ENCODE results near the gene RGL1.
A peak's percentile ranks its signal among the peaks of the same experiment; 100 is the strongest.

The RGL1 gene

DNA sequence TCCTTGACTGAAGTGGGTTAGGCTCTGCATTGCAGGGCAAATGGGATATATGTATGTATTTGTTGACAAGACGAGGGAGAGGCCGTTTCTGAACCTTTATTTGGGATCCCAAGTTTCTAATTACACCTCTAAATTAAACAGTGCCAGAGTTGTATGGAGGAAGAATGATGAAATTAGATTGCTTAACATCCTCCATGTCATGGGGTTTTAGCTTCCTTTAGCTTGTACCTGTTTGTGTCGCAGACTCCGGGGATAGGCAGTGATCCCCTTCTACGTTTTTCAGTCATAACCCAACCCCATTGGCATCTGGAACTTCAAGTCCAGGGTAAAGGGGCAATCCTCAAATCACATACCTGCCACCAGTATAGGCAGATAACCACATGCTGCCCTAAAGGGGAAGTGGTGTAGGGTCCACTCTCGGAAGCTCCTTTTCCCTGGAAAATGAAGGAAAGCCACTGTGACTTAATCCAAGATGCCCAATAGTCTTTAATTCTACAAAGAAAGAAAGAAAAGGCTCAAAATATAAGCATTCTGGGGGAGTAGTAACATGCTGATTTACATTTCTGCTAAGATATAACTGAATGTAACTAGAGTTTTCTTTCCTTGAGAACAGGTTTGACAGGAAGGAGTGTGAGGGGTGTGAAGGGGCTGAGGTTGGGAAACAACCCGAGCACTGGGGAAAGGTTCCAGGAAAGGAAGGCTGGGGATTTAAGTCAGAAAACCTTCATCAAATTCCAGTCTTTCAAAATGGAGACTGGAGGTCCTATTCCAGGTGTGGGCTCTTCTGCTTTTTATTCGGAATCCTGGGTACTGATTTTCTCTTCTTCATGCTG, 77.6 kb downstream of the RGL1 start:
- no peaks in the 10 kb centered on the region for H3K27me3 ChIP-seq (ENCODE audit: control insufficient read depth in 5 of 5, insufficient read depth in 4 of 5, low read length in 5 of 5)
- H3K9me3 ChIP-seq (ENCODE audit: control insufficient read depth in 5 of 5, low read length in 5 of 5), result no peaks in the 10 kb centered on the region
- H3K4me3 ChIP-seq (ENCODE audit: low read depth in 1 of 5, low read length in 5 of 5), result no peak overlapping the region
- H3K4me1 ChIP-seq (ENCODE audit: control insufficient read depth in 5 of 5, insufficient read depth in 5 of 5, low read length in 5 of 5), result peaks cover 10 to 31% (median 26%) of the 10 kb centered on the region in 5 donors
- peak overlapping the region; percentile 35 for H3K27ac ChIP-seq (ENCODE audit: low read depth, low read length)
- H3K9ac ChIP-seq (ENCODE audit: low read length in 5 of 5), result no peak overlapping the region
- H3K36me3 ChIP-seq (ENCODE audit: control insufficient read depth in 5 of 5, insufficient read depth in 5 of 5, low read length in 5 of 5), result peaks cover 18 to 32% (median 28%) of the 10 kb centered on the region in 5 donors

DNA sequence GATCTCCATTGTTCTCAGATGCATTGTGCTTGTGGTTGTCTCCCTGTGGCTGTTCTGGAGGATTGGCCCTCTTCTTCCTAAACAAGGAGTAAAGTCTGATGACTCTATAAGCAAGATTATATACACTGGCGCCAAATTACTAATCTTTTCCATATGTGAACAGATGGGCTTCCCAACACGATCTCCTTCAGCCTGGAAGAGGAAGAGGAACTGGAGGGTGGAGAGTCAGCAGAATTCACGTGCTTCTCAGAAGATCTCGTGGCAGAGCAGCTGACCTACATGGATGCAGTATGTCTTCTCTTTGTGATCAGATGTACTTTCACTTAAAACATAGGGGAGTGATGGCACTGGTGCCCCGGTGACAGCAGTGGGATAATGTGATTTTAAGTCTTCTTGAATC, 78.7 kb downstream of the RGL1 start:
- Histone ChIP-seq H3K9me3 (ENCODE audit: control insufficient read depth in 5 of 5, low read length in 5 of 5) (no peaks in the 10 kb centered on the region), H3K27me3 (ENCODE audit: control insufficient read depth in 5 of 5, insufficient read depth in 4 of 5, low read length in 5 of 5) (no peaks in the 10 kb centered on the region), H3K9ac (ENCODE audit: low read length in 5 of 5) (no peak overlapping the region), H3K4me3 (ENCODE audit: low read depth in 1 of 5, low read length in 5 of 5) (no peak overlapping the region), H3K36me3 (ENCODE audit: control insufficient read depth in 5 of 5, insufficient read depth in 5 of 5, low read length in 5 of 5) (peaks cover 21 to 37% (median 32%) of the 10 kb centered on the region in 5 donors), H3K4me1 (ENCODE audit: control insufficient read depth in 5 of 5, insufficient read depth in 5 of 5, low read length in 5 of 5) (peaks cover 10 to 30% (median 25%) of the 10 kb centered on the region in 5 donors), H3K27ac (ENCODE audit: low read depth, low read length) (peak overlapping the region; percentile 35)

DNA sequence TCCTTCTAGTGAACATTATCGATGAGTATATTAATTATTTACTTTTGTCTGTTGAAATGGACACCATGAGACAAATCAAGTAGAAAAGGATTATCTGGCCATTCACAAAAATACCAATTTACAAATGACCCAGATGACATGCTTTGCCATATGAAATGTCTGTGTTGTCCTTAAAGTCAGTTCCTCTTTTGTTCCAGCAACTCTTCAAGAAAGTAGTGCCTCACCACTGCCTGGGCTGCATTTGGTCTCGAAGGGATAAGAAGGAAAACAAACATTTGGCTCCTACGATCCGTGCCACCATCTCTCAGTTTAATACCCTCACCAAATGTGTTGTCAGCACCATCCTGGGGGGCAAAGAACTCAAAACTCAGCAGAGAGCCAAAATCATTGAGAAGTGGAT, 79.6 kb downstream of the RGL1 start:
- no peak overlapping the region for H3K4me3 ChIP-seq (ENCODE audit: low read depth in 1 of 5, low read length in 5 of 5)

DNA sequence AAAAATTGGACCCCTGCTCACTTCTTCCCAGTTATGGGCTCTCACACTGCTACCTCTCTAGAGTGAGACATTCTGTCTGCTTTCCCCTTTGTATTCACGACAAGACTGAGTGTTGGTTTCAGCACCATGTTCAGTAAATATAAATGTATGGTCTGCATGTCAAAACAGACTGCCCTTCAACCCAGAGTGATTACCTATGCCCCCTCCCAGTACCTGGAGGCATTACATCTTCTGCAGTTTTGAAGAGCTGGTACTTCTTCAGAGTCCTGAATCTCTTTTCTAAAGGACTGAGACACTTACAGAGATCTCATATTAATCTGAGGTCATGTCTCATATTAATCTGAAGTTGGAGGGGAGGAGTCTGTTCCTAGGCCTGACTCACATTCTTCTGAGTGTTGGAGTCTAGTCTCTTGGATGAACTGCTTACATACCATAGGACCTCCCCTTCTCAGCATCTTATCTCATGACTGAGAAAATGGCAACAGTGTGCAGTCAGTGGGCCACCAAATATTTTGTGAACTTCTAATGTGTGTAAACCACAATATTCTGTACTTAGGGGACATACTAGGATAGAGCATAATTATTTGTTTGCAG, 80.3 kb downstream of the RGL1 start:
- H3K27ac ChIP-seq (ENCODE audit: low read depth, low read length), result no peak overlapping the region

More for the DNA sequence above, 79.6 kb downstream of the RGL1 start:
- peaks cover 30 to 45% (median 40%) of the 10 kb centered on the region in 5 donors for H3K36me3 ChIP-seq (ENCODE audit: control insufficient read depth in 5 of 5, insufficient read depth in 5 of 5, low read length in 5 of 5)
- peaks cover 10 to 38% (median 30%) of the 10 kb centered on the region in 5 donors for H3K4me1 ChIP-seq (ENCODE audit: control insufficient read depth in 5 of 5, insufficient read depth in 5 of 5, low read length in 5 of 5)
- H3K9ac ChIP-seq (ENCODE audit: low read length in 5 of 5), result no peak overlapping the region
- H3K27ac ChIP-seq (ENCODE audit: low read depth, low read length), result peak overlapping the region; percentile 35
- H3K27me3 ChIP-seq (ENCODE audit: control insufficient read depth in 5 of 5, insufficient read depth in 4 of 5, low read length in 5 of 5), result no peaks in the 10 kb centered on the region
- no peaks in the 10 kb centered on the region for H3K9me3 ChIP-seq (ENCODE audit: control insufficient read depth in 5 of 5, low read length in 5 of 5)

DNA sequence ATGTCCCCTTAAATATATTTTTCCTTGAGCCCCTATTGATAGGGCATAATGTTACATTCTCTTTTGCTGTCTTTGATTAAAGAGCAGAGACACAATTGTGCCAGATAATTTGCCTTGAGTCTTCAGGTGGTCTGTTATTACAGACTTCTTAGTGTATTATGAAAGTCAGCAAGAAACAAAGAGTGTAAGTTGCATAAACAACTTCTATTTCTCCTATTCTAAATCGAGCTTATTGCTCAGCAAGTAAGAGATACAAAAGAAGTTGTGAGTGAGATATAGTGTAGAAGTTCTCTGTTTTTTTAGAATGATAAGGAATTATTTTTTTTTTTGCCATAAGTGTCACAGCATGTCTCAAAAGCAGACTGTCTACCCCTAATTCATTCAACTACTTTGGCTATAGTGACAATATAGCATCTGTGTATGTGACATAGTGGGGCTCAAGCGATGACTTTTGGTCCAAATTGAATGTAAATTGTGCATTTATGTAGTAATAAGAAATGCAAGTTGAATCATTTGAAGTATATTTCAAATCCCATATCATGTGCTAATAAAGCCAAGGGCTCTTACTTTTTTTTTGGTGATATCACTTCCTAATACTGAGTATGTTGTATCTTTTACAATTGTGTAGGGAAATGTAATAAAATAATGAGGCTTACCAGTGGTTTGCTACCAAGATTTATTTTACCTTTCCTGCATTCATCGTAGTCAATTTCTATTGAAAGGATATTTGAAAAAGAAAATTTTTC, 81.3 kb downstream of the RGL1 start:
- Histone ChIP-seq H3K27me3 (ENCODE audit: control insufficient read depth in 5 of 5, insufficient read depth in 4 of 5, low read length in 5 of 5) (no peaks in the 10 kb centered on the region), H3K9ac (ENCODE audit: low read length in 5 of 5) (no peak overlapping the region), H3K36me3 (ENCODE audit: control insufficient read depth in 5 of 5, insufficient read depth in 5 of 5, low read length in 5 of 5) (peaks cover 36 to 53% (median 45%) of the 10 kb centered on the region in 5 donors), H3K4me3 (ENCODE audit: low read depth in 1 of 5, low read length in 5 of 5) (no peak overlapping the region), H3K9me3 (ENCODE audit: control insufficient read depth in 5 of 5, low read length in 5 of 5) (no peaks in the 10 kb centered on the region), H3K27ac (ENCODE audit: low read depth, low read length) (no peak overlapping the region), H3K4me1 (ENCODE audit: control insufficient read depth in 5 of 5, insufficient read depth in 5 of 5, low read length in 5 of 5) (peaks cover 9 to 34% (median 29%) of the 10 kb centered on the region in 5 donors)

More for the DNA sequence above, 80.3 kb downstream of the RGL1 start:
- peaks cover 34 to 53% (median 44%) of the 10 kb centered on the region in 5 donors for H3K36me3 ChIP-seq (ENCODE audit: control insufficient read depth in 5 of 5, insufficient read depth in 5 of 5, low read length in 5 of 5)
- peaks cover 10 to 38% (median 30%) of the 10 kb centered on the region in 5 donors for H3K4me1 ChIP-seq (ENCODE audit: control insufficient read depth in 5 of 5, insufficient read depth in 5 of 5, low read length in 5 of 5)
- H3K4me3 ChIP-seq (ENCODE audit: low read depth in 1 of 5, low read length in 5 of 5), result no peak overlapping the region
- H3K9ac ChIP-seq (ENCODE audit: low read length in 5 of 5), result no peak overlapping the region
- no peaks in the 10 kb centered on the region for H3K27me3 ChIP-seq (ENCODE audit: control insufficient read depth in 5 of 5, insufficient read depth in 4 of 5, low read length in 5 of 5)
- H3K9me3 ChIP-seq (ENCODE audit: control insufficient read depth in 5 of 5, low read length in 5 of 5), result no peaks in the 10 kb centered on the region

DNA sequence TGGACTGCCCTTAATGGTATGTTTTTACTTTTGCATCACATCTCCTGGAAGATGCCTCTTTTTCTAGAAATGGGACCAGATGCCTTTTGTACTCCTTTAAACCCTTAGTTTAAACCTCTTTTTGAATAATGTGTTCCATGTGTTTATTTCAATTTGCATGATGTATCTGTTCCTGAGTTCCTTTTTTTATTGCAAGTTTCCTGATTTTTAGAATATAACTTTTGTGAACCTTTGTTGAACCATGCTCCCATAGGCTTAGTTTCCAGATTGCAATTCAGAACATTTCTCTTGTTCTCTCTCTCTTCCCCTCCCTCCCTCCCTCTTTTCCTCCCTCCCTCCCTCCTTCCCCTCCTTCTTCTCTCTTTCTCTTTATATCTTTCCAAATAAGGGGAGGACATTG, 81.9 kb downstream of the RGL1 start:
- Histone ChIP-seq H3K9me3 (ENCODE audit: control insufficient read depth in 5 of 5, low read length in 5 of 5) (no peaks in the 10 kb centered on the region), H3K36me3 (ENCODE audit: control insufficient read depth in 5 of 5, insufficient read depth in 5 of 5, low read length in 5 of 5) (peaks cover 36 to 53% (median 43%) of the 10 kb centered on the region in 5 donors), H3K9ac (ENCODE audit: low read length in 5 of 5) (no peak overlapping the region), H3K4me3 (ENCODE audit: low read depth in 1 of 5, low read length in 5 of 5) (no peak overlapping the region), H3K27ac (ENCODE audit: low read depth, low read length) (no peak overlapping the region), H3K27me3 (ENCODE audit: control insufficient read depth in 5 of 5, insufficient read depth in 4 of 5, low read length in 5 of 5) (no peaks in the 10 kb centered on the region), H3K4me1 (ENCODE audit: control insufficient read depth in 5 of 5, insufficient read depth in 5 of 5, low read length in 5 of 5) (peaks cover 5 to 34% (median 28%) of the 10 kb centered on the region in 5 donors)

DNA sequence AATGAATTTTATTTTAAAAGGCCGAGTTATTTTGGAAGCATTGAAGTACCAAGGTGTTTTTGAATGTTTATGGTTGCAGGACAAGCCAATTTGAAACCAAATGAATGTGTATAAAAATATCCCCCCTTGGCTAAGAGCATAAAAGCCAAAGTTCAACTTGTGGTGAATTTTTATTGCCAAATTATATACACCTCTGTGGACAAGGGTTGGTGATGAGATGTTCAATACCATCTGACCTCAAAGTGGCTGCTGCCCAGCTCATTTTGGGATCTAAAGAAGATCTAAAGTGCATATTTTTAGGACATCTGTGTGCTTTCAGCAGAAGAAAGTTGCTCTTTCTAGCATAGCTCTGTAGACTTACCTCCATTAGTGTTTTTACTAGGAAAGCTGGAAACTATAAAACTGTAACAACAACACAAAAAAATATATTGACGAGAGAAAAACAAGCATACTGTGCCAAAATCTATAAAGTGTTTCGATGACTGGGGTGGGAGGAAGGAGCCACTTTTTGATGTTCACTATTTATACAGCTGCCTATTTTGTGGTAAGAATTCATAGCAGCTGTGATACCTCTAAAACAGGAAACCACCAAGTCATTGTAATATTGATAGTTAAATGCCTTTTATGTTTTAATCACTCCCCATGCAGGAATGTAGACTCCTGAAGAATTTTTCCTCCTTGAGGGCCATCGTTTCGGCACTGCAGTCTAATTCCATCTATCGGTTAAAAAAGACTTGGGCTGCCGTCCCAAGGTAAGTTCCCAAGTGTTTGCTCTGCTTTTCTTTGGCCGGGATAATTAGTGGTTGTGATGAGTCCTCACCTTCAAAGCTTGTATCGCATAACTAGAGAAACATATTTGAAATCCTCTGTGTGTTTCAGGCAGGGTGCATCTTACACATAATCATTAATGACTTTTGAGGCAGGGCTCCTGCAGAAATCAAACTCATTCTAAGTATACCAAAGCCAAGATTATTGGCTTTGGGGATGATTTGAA, 83.2 kb downstream of the RGL1 start:
- Histone ChIP-seq H3K27ac (ENCODE audit: low read depth, low read length) (peak overlapping the region; percentile 8), H3K4me3 (ENCODE audit: low read depth in 1 of 5, low read length in 5 of 5) (no peak overlapping the region), H3K36me3 (ENCODE audit: control insufficient read depth in 5 of 5, insufficient read depth in 5 of 5, low read length in 5 of 5) (peaks cover 32 to 59% (median 50%) of the 10 kb centered on the region in 5 donors), H3K9me3 (ENCODE audit: control insufficient read depth in 5 of 5, low read length in 5 of 5) (no peaks in the 10 kb centered on the region), H3K9ac (ENCODE audit: low read length in 5 of 5) (peak overlapping the region in 1 of 5 donors; percentile 42), H3K4me1 (ENCODE audit: control insufficient read depth in 5 of 5, insufficient read depth in 5 of 5, low read length in 5 of 5) (peaks cover 0 to 37% (median 31%) of the 10 kb centered on the region in 5 donors), H3K27me3 (ENCODE audit: control insufficient read depth in 5 of 5, insufficient read depth in 4 of 5, low read length in 5 of 5) (no peaks in the 10 kb centered on the region)

DNA sequence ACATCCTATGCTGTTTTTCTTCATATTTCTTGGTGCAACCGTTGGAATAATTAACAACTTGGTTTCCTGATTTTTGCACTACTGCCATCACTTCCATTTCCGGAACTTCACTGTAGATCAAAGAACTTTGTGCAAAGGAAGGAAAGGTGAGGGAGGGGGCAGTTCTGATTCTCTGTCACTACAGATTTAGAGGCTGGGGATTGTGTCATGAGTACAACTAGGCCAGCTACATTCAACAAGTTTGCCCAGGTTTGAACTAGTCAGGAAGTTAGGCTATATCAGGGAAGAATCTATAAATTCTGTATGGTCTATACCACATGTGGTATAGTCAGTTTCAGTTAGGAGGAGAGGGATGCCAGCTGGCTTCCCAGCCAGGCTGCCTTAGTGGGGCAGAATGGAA, 84.2 kb downstream of the RGL1 start:
- H3K27me3 ChIP-seq (ENCODE audit: control insufficient read depth in 5 of 5, insufficient read depth in 4 of 5, low read length in 5 of 5), result no peaks in the 10 kb centered on the region
- H3K4me3 ChIP-seq (ENCODE audit: low read depth in 1 of 5, low read length in 5 of 5), result no peak overlapping the region
- H3K36me3 ChIP-seq (ENCODE audit: control insufficient read depth in 5 of 5, insufficient read depth in 5 of 5, low read length in 5 of 5), result peaks cover 39 to 61% (median 54%) of the 10 kb centered on the region in 5 donors
- peak overlapping the region; percentile 8 for H3K27ac ChIP-seq (ENCODE audit: low read depth, low read length)
- H3K4me1 ChIP-seq (ENCODE audit: control insufficient read depth in 5 of 5, insufficient read depth in 5 of 5, low read length in 5 of 5), result peaks cover 0 to 45% (median 40%) of the 10 kb centered on the region in 5 donors
- H3K9ac ChIP-seq (ENCODE audit: low read length in 5 of 5), result no peak overlapping the region
- H3K9me3 ChIP-seq (ENCODE audit: control insufficient read depth in 5 of 5, low read length in 5 of 5), result no peaks in the 10 kb centered on the region
